NOMO-1 (cell line): ENCODE data around the gene OR52I1.

Experiments
- DNase-seq, 2 experiments: peaks; one replicate each; lab custom pipeline; 2025; ENCODE audit not compliant: unreplicated experiment in 2 of 2; lab: John Stamatoyannopoulos, UW

Gene OR52I1

GRCh38 chr11:4610258-4610935, 16.6 kb downstream of the OR52I1 start:
- DNase-seq, result peak in 1 of 2 experiments; percentile 7

- no peak for DNase-seq
These were observed 18.1 kb downstream of the OR52I1 start for GRCh38 chr11:4611986-4612385.

- DNase-seq, result no peak
These were observed 22.1 kb downstream of the OR52I1 start for GRCh38 chr11:4615856-4616444.

DNA sequence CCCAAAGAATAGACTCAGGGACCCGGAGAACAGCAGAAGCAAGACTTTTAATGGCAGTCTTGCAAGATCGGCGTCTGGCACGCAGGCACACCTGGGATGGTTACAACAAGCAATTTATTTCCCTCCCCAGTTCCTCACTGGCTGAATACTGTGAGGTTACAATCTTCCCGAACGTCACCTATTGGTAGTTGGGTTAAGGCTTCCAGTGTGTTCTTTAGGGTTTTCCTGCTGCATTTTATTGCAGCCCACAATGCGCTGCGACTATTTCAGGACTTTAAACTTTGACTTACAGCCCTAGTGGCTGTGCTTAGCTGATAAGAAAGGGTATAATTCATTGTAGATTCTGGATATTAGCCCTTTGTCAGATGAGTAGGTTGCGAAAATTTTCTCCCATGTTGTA, 25.7 kb downstream of the OR52I1 start:
- DNase-seq, result no peak

DNA sequence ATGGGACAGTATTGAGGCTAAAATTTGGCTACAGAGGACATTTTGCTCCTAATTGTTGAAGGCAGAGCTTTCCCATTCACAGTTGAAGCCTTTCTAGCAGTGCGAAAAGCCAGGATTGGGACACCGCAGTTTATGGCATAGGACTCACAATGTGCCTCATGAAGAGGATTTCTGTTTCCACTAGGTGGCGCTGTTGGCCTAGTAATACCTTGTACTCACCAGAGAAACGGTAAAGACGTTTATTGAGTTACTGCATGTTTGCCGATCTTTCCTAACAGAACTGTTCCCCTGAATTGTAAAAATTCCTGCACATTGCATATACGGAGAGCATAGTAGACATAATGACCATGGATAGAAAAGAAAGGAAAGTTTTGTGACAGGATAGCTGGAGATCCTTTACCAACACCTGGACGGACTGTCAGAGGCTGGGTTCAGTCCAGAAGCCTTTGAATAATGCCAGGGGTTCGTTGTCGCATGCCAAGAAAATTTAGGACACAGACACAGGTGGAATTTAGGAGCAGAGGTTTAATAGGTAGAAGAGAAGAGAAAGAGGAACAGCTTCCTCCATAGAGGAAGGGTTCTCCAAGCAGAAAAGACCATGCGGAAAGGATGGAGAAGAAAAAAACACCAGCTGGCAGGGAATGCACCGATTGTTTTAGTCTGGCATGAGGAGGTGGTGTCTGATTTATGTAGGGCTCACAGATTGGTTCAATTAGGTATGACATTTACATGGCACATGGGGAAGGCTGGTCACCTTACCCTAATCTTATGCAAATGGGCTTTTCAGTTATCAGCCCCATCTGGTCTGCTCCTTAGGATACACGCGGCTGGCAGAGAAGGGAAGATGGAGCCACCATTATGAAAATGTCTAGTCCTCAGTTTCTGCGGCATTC, 32.6 kb downstream of the OR52I1 start:
- peak in 1 of 2 experiments; percentile 55 for DNase-seq

- no peak for DNase-seq
These were observed 42.3 kb downstream of the OR52I1 start for GRCh38 chr11:4636136-4636535.

DNA sequence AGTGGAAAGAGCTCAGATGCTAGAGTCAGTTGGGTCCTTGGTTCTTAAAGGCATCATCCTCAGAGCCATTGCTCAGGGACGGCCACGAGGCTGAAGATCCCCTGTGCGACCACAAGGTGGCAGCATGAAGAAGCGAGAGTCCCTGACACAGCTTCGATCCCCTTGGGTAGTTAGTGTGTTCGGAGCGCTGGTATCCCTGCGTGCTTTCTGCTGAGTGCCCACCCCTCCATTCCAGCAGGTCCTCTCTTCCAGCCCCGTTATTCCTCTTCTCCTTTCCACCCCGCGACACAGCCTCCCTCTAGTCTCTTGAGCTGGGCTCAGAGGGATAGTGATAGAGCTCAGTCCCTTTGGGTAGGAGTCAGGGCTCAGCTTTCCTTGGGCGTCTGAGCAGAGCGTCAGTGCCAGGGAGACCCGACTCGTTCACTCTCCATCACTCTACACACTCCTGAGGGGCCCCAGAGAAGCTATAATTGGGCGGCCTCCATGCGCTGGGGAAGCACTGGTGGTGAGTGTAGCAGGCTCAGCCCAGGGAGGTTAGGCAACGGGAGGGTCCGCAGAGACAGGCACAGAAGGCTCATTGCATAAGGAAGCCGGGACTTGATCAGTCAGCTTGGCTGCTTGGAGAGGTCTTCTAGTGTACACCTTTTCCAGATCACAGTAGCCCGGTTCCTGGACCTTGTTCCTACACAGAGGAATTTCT, 43.3 kb downstream of the OR52I1 start, which contains the start of gene OR51D1:
TSS of gene OR51D1 (plus strand) at position 516 of the 700 bp plus-strand sequence. CDS start 2,314 bp downstream, outside the sequence.
- peak; percentile 8 to 53 for DNase-seq

DNA sequence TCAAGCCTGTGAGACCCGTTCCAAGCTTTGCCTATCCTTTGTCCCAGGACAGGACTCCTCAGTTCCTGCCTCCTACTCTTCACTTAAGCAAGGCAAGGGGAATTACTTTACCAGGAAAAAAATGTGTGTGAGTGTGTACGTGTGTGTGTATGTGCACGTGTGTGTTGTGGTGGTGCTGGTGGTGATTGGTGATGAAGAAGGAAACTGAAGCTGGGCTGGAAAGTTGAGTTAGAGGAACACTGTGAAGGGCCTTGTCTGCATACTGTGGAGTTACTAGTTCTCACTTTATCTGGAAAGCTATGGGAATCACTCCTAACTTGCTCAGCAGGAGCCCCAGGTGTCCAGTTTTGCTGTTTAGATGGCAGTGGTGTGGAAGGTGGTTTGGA, 43.8 kb downstream of the OR52I1 start:
- no peak for DNase-seq

GRCh38 chr11:4639931-4640330, 46.1 kb downstream of the OR52I1 start:
- no peak for DNase-seq

DNA sequence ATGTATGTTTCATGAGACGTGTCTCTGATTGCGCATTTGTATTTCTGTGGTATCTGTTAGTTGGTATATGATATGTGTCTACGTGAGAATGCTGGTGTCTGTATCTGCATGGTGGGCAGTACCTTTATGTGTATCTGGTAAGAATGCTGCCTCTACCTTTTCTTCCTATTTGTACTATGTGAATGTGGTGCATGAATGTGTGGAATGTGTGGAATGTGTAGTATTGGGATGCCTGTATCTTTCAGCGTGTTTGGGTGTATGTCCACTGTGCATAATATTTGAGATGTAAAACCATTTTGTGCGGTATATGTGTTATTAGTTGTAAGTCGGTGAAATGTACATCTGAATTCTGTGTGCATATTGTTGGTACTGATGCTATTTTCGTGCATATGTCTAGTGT, 47.7 kb downstream of the OR52I1 start:
- no peak for DNase-seq

DNA sequence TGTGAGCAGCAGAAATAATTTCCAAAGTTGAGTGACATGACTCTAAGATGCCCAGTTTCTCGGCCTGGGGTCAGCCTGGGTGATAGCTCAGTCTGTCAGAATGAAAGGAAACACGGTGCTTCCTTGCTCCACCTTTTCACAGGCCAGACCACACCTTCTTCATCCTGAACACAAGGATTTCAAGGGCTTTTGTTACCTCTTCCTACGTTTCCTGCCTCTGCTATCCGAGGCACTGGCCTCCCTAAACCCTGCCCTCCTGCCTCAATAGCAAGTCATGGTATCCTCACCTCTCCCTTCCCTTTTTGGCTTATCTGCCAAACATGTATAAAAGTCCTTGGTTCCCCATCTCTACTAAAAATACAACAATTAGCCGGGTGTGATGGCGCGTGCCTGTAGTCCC, 48.2 kb downstream of the OR52I1 start:
- no peak for DNase-seq

DNA sequence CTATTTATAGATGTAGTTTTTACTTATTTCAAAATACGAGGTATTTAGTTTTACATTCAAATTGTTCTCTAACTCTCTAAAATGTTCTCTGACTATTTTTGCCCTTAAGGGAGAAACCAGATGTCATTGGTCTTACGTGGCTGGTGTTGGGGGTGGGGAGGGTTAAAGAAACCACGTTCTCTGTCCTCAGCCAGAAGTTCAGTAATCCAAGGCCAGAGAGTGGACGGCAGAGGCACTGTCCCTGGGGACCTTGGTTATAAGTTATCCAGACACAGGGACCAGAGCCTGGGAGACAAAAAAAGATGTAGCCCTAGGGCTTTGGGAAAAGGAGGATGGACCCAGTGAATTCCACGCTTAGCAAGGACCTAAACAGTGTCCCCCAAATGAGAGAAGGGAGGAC, 49.2 kb downstream of the OR52I1 start:
- no peak for DNase-seq

GRCh38 chr11:4643682-4644081, 49.8 kb downstream of the OR52I1 start, which contains the start of gene OR51E1:
OR51E1 (plus strand) TSS chr11:4643982; CDS start chr11:4652527, 8,545 bp downstream.
- DNase-seq, result no peak

DNA sequence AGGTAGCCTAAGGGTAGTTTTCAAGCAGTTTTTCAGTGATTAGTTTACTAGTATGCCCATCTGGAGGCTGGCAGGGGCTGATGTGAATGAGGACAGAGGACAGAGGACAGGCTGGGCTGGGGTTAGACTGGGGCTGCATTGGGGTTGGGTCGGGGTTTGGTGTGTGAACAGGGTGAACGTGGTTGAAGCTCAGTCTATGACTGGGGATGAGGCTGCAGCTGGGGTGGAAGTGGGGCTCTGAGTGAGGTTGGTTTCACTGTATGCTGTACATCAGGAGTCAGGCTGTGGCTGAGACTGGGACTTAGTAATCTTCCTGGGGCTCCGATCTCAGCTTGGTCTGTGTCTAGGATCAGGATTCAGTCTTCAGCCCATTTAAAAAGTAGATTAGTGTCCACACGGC, 50.4 kb downstream of the OR52I1 start:
- DNase-seq, result no peak
